CD4-positive, alpha-beta T cell treated with Interleukin-2 at 100 ng/mL for 4 hours (primary cell): ENCODE measurements around the gene KCNJ18.
"Not testable (repeated sequence)": the region's sequence is repeated elsewhere in the genome, so short reads cannot be mapped to it uniquely, and the experiment has no call there.

Experiments used
- DNase-seq: peaks from one replicate; pipeline ENCODE4 v3.0.0-alpha.2; 2020; ENCODE audit warnings: low spot score

The KCNJ18 gene

DNA sequence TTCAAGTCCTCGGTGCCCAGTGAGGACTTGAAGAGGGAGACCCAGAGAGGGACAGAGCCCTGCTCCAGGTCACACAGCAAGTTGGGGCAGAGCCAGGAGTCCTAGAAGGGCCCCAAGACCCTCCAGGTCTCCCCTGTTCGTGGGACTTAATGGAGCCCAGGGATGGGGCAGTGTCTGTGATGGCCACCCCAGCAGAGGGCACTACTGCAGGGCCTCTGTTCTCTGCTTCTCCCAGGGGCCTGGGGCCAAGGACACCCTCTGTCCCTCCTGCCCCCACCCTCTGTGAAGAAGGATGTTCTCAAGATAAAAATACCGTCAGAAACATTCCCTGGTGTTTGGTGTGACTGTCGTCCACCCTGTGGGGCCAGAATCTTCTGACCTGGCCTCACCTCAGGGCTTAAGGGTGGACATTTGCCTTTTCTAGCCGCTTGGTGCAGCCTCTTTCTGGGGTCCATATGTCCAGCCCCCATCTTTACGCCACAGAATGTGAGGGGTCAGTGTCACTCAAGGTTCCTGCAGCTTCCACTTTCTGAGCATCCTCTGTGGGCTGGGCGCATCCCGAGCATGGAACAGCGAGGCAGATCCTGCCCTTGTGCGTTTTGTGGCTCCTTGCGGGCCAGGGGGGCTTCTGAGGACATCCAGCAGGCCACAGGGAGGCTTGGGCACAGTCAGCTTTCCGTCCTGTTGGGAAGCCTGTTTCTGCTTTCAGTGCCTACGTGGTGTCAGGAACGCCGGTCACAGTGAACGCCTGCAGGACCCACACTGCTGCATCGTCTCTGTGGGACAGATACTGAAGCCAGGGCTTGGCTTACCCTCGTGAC lies at the start of gene KCNJ18:
Gene KCNJ18 (plus strand): TSS at position 641 of the 821 bp plus-strand sequence. CDS start 10,264 bp downstream, outside the sequence.
- DNase-seq = not testable (repeated sequence)

DNA sequence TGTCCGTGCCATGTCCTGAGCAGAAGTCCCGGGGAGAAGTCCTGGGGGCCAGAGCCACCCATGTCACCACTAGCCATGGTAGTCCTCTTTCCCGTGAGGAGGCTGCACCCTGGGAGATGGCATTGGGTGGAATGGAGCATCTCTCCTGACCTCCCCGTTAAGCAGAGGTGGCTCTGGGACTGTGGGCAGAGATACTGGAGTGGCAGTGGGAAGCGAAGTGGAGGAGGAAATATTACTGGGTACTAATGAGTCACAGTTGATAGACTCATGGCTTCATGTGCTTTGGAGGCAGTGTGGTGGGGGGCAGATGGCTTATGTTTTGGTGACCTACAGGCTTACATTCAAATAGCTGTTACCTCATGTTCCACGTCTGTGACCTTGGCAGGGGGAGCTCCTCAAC lies 44.2 kb upstream of the KCNJ18 start:
- DNase-seq = not testable (repeated sequence)

DNA sequence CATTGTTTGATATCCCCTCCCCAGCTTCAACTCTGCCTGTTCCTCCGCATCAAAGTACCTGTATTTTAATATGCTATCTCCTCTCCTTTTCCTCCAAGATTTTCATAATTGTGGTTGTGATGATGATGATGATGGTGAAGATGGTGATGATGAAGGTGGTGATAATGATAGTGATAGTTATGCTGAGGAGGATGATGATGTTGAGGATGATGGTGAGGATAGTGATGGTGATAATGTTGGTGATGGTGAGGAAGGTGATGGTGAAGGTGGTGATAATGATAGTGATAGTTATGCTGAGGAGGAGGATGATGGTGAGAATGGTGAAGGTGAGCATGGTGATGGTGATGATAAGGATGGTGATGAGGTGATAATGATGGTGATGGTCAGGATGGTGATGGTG lies 42.3 kb upstream of the KCNJ18 start:
- DNase-seq = not testable (repeated sequence)

DNA sequence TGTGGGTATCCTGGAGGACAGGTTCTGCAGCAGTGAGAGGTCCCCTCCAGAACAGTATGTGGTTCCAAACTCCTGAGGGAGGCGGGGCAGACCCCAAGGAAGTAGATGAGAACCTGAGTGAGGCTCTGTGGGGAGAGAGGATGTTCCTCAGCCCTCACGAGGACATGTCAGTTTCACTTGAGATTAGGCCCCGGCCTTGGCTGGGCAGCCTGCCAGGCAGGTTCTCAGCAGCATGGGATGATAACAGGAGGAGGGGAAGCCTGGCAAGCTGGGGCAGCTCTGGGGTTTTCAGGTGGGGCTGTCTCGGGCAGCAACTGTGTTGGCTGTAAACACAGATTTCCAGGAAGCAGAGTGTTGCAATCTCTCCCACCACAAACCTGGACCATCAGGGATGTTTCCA lies 40.3 kb upstream of the KCNJ18 start:
- DNase-seq = not testable (repeated sequence)

DNA sequence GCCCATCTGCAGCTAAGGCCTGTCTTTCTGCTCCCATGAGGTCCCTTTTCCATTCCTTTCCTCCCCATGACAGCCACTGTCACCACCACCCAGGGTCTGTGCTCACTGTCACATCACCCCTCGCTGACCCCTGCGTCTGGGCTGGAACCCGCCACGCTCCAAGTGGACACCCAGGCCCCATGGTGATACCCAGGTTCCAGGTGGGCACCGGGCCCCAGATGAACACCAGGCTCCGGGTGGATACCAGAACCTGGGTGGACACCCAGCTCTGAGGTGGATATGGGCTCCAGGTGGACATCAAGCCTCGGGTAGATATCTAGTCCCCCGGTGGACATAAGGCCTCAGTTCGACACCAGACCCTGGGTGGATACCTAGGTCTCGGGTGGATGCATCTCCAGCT lies 39.1 kb upstream of the KCNJ18 start:
- DNase-seq = not testable (repeated sequence)

DNA sequence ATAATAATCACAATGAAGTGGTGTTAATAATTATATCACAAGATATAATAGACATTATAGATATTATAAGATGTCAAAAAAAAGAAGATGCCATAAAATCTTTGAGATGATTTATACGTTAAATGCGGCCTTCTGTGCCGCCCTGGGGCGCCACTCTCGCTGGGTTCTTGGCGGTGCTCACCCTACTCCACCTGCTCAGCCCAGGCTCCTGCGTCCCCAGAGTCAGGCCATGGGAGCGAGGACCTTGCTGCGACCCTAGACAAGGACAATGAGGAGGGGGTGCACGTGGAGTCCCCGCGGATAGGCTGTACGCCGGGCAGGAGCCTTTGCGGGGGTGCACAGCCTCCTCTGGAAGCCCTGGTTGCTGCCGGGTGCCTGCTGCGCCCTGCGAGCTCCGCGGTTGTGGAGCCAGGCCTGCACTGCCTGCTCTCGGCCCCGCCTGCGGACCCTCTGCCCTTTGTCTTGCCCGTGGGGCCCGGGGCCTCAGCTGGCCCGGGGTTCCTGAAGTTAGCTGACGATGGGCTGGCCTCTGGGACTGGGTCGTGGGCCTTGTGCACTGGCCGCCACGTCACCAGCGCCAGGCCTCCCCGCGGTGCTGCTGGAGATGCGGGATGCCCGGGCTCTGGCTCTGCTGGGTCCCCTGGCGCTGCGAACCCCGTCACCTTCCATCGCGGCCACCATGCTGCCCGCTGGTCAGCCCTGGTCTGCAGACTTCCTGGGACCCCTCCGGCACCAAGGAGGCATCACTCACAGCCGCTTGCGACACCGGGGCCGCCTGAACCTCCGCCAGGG lies 35.6 kb upstream of the KCNJ18 start:
- not testable (repeated sequence) for DNase-seq

DNA sequence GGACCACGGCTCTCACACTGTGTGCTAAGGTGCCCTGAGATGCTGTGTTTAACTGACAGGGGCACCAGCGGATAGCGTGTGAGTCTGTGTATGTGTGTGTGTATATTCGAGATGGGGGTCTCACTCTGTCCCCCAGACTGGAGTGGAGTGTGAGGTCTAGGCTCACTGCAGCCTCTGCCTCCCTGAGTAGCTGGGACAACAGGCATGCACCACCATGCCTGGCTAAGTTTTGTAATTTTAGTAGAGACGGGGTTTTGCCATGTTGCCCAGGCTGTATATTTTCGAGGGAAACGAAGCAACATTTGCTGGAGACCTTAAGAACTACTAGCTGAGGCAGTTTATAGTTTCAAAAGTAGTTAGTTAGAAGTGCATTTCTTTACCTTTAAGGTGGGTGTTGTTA lies 32.7 kb upstream of the KCNJ18 start:
- not testable (repeated sequence) for DNase-seq

DNA sequence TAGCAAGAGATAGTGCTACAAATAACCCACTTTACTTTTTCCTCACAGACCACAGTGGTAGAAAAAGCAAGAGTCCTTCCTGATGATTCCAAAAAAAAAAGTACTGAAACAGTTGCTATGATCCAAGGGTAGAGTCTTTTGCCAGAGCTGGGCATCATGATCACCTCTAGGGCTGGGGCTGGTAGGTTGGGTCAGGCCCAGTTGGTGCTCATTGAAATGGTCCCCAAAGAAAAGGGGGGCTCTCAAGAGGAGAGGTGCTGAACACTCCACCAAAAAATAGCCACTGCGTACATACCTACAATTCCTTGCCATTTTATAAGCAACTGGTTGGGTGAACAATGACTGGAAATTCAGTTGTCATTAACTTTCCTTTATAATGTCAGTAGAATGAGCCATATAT lies 30.9 kb upstream of the KCNJ18 start:
- not testable (repeated sequence) for DNase-seq

DNA sequence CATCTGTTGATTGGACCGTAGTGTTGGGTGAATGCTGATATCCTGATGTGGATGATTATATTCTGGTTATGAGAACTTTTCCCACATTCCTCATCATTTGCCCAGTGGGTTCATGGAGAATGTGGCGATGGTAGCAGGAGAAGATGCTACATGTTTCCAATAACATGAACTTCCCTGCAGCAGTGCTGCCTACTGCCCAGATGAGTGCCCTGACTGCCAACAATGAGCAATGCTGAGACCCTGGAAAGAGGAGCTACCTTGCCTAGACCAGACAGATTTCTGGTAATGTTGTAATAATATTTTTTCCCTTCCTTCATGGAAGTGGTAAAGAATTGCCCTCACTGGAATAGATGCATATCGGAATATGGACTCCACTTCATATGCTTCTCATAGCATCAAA lies 29.2 kb upstream of the KCNJ18 start:
- not testable (repeated sequence) for DNase-seq

DNA sequence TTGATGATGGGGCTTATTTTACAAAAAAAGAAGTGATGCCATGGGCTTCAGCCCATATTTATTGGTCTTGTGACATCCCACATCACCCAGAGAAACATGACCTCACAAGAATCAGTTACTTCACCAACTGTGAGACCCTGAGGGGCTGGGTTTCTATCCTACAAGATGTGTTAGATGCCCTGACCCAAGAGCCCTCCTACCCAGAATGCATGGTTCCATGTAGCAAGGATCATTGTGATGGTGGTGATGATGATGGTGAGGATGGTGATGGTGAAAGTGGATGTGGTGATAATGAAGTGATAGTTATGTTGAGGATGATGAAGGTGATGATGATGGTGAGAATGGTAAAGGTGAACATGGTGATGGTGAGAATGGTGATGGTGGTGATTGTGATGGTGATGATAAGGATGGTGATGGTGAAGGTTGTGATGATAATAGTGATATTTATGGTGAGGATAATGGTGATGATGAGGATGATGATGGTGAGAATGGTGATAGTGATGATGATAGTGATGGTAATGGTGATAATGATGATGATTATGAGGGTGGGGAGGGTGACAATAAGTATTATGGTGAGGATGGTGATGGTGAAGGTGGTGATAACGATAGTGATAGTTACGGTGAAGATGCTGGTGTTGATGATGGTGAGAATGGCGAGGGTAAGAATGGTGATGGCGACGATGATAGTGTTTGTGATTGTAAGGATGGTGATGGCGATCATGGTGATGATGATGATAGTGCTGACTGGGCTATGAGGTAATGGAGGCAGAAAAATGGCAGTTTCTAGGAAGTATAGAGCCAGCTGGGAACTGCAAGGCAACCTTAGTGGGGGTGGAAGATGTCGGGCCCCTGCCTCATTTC lies 28.5 kb upstream of the KCNJ18 start:
- DNase-seq = not testable (repeated sequence)

DNA sequence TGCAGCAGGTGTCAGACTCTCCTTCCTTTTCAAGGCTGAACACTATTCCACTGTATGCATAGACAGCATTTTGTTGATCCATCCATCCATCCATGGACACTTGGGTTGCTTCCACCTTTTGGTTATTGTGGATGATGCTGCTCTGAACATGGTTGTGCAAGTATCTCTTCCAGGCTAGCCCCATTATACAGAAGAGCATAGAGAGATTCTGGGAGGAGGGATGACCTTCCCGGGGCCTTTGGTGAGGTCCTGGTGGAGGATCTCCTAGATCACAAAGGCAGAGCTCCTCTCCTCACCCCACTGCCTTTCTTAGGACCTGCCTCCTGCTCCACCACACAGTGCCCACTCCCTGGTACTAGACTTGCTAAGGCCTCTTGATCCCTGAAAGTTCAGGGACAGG lies 27.2 kb upstream of the KCNJ18 start:
- not testable (repeated sequence) for DNase-seq

DNA sequence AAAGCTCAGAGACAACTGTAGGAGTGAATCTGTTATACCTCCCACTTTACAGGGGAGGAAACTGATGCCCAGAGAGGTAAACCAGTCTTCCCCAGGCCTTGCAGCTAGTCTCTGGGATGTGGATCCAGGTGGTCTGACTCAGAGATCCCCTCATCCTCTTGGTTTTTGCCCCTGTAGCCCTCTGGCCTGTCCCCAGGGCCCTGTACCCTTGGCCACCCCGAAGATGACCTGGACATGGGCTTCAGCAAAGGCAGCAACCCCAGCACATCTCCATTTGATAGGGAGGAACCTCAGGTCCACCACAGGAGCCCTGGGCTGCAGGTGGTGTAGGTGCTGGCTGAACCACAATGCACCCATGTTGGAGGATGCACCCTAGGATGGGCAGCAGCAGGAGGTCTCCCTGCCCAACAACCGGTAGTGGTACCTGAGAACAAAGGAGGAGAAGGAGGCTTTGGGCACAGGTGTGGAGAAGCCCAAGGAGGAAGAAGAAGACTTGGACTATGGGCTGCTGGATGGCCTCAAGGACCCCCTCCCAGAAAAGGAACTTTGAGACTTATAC lies 26.3 kb upstream of the KCNJ18 start:
- DNase-seq = not testable (repeated sequence)

DNA sequence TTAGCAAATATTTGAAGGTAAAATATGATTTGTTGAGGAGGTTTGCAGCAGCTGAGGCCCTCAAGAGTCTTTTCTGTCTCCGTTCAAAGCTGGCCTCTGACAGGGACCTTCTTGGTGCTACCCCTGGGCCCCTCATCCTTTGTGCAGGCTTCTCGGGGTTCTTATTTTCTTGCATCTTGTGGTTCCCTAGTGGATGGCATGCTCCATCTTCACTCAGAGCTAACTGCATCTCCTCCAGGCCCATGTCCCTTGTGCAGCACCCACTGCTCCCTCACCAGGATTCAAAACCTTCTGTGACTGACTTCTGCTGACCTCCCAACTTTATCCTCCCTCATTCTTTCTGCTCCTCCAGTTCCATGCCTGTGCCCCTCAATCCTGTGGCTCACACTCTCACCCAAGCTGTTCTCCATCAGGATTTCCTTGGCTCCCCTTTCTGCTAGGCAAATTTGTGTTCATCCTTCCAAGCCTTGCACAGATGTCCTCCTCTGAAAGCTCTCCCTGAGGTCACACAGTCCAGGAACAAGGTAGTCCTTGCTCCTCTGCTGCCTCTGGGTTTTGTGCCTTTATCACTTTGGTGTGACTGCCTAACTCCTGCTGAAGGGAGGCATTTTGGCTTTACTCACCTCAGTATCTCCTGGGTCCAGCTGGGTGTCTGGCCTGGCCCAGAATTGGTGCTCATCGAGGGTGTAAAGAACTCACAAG lies 25.5 kb upstream of the KCNJ18 start:
- not testable (repeated sequence) for DNase-seq

DNA sequence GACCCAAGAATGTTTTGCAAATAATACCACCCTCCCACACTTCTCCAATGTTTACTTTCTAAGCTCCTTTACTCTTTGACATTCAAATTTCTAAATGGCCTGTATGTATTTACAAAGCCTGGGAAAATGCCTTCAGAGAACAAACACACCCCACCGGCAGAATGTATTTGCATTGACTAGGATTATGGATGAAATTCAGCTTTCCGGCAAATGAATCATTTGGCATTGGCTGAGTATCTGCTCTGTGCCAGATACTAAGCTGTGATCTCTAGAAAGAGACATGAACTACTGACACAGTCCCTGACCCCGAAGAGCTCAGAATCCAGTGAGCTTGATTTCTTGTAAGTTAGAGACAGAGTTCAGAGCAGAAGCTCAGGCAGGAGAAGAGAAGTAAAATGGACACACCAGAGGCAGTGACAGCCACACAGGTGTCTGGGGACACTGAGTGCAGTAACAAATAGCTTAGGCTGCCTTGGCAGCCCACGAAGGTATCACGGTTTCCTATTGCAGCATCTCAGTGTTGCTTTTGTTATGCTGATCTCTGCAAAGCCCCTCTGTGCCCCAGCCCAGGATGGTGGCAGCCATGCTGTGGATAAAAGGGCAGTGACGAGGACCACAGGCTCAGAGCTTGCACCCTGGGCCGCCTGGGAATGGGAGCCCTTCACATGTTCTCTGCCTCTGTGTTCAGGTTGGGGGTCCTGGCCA lies 24.8 kb upstream of the KCNJ18 start:
- not testable (repeated sequence) for DNase-seq

DNA sequence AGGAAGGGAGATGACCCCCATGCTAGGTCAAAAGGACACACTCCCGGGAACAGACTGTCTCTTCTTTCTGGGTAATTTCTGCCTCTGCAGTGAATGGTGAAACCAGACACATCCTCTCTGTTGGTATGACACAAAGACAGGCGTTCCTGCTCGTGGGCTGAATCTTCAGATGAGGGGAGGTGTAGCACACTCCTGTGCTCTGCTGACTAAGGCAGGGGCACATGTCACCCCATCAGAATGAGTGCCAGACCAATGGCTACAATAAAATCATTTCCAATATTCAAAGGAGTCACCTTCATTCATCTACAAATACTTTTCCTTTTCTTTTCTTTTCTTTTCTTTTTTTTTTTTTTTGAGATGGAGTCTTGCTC lies 24.2 kb upstream of the KCNJ18 start:
- not testable (repeated sequence) for DNase-seq

DNA sequence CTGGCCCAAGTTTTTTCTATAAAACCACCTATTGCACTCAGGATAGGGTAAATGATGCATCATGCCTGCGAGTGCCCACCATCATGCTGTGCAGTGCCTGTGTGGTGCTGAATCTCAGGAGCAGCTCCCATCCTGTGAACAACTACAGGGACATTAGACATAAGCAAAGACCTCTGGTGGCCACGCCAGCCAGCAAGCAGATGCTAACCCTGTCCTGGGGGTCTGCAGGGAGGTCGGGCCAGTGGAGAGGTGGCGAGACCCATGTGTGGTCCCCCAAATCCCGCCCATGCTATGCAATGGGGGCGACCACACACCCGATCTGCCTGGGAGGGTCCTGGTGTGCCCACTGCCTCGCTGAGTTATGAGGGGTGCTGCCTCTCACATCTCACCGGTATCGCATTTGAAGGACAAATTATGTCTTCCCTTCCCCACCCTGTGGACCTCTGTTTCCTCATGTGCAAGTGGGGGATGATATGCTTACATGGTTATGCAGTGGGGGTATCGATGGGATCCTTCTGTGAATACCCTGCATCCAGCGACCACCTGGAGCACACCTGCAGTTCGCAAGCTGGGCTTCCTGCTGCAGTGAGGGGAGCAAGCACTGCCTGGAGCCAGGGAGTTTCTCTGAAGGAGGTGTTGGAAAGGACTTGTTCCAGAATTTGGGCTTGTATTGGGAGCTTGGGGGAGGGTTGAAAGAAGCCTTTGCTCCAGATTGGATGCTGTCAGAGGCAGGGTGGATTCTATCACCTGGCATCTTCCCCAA lies 23.4 kb upstream of the KCNJ18 start:
- not testable (repeated sequence) for DNase-seq

DNA sequence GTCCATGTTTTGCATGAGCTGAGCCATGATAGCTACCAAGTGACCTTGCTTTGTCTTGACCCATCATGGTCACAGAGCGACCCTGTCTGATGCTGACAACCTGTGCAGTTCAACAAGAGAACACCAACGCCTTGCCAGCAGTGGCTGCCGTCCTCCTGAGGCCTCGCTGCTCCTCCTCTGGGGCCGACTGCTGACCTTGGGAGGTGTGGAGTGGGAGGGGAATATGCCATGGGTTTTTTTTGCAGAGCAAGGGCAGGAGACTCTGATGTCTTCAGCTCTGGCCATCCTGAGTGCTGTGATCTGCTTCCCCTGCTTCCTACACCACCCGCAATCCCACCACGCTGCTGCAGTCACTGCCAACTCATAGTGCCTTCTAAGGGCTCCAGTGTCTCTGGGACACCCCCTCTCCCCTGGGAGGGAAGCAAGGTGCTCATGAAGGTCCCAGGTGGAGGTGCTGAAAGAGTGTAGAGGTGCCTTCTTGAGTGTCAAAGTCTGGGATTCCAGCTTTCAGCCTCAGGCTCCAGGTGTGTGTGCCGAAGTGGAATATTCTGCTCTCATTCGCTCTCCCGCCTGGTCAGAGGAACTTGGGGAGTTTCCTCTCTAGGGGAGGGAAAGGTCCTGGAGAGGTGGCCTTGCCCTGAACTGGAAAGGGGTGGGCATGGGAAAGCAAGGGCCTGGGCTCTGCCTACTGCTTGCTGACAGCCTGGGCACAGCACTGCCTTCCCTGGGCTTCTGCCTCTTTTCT lies 22.5 kb upstream of the KCNJ18 start:
- DNase-seq = not testable (repeated sequence)

DNA sequence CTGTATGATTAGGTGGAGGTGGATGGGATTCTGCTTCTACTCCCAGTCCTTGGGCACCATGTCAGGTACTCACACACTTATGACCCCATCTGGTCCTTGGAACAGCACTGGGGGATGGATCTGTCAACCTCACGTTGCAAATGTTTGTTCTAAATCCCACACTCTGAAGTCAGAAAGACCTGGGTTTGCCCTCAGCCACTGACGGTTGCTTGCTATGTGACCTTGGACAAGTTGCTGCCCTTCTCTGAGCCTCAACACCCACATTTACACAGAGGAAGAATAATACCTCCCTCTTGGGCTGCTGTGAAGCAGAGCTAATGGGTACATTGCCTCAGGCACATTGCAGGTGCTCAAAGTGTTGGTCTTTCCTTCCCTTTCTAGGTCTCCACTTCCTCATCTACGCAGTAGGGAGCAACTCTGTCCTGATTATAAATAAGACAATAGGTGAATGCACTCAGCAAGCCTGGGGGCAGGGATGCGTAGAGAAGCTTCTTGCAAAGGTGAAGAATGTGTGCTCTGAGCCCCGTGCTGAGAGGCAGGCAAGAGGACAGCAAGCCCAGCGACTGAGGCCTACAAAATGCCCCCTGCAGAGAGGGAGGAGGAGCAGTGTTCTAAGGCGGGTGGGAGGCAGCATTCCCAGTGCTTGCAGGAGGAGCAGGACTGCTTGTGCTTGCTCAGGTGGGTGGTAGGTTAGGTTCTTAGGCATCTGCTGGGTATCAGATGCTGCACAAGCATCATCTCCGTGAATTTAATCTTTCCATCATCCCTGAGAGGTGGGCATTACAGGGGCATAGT lies 21.8 kb upstream of the KCNJ18 start:
- DNase-seq = not testable (repeated sequence)
